ENCODE data around the gene HSPA5.
A peak's percentile ranks its signal among the peaks of the same experiment; 100 is the strongest.
"Not testable (repeated sequence)": the region's sequence is repeated elsewhere in the genome, so short reads cannot be mapped to it uniquely, and the experiment has no call there.

HSPA5 gene

GRCh38 chr9:125241000-125241862 is at the start of gene HSPA5:
Gene HSPA5, minus strand, starts transcription at chr9:125241343. Its CDS starts 217 bp downstream, at chr9:125241126.
- Histone ChIP-seq H3K9me3 (ENCODE audit: control insufficient read depth, insufficient read depth, low read length) (no peaks in the 10 kb centered on the region), H3K27me3 (ENCODE audit: control insufficient read depth, insufficient read depth, low read length) (no peaks in the 10 kb centered on the region), H3K4me1 (ENCODE audit: control insufficient read depth, insufficient read depth, low read length) (peaks cover 3% of the 10 kb centered on the region), H3K4me3 (ENCODE audit: low read depth, low read length) (peak within 1 kb of the TSS; percentile 99), H3K36me3 (ENCODE audit: control insufficient read depth, insufficient read depth, low read length) (peaks cover 34% of the 10 kb centered on the region), H3K9ac (ENCODE audit: low read depth, low read length) (peak within 1 kb of the TSS; percentile 97)

GRCh38 chr9:125286935-125287433 is 45.8 kb upstream of the HSPA5 start:
- H3K9me3 ChIP-seq (ENCODE audit: control insufficient read depth, insufficient read depth, low read length); H3K4me3 ChIP-seq (ENCODE audit: low read depth, low read length); H3K4me1 ChIP-seq (ENCODE audit: control insufficient read depth, insufficient read depth, low read length); H3K36me3 ChIP-seq (ENCODE audit: control insufficient read depth, insufficient read depth, low read length); H3K9ac ChIP-seq (ENCODE audit: low read depth, low read length); H3K27me3 ChIP-seq (ENCODE audit: control insufficient read depth, insufficient read depth, low read length): not testable (repeated sequence)

GRCh38 chr9:125284855-125285254 is 43.7 kb upstream of the HSPA5 start:
- Histone ChIP-seq H3K4me3 (ENCODE audit: low read depth, low read length) (no peak overlapping the region), H3K9me3 (ENCODE audit: control insufficient read depth, insufficient read depth, low read length) (no peaks in the 10 kb centered on the region), H3K27me3 (ENCODE audit: control insufficient read depth, insufficient read depth, low read length) (no peaks in the 10 kb centered on the region), H3K4me1 (ENCODE audit: control insufficient read depth, insufficient read depth, low read length) (no peaks in the 10 kb centered on the region), H3K9ac (ENCODE audit: low read depth, low read length) (no peak overlapping the region), H3K36me3 (ENCODE audit: control insufficient read depth, insufficient read depth, low read length) (no peaks in the 10 kb centered on the region)

GRCh38 chr9:125280945-125281344 is 39.8 kb upstream of the HSPA5 start:
- Histone ChIP-seq H3K4me3 (ENCODE audit: low read depth, low read length) (no peak overlapping the region), H3K27me3 (ENCODE audit: control insufficient read depth, insufficient read depth, low read length) (no peaks in the 10 kb centered on the region), H3K9me3 (ENCODE audit: control insufficient read depth, insufficient read depth, low read length) (no peaks in the 10 kb centered on the region), H3K36me3 (ENCODE audit: control insufficient read depth, insufficient read depth, low read length) (no peaks in the 10 kb centered on the region), H3K4me1 (ENCODE audit: control insufficient read depth, insufficient read depth, low read length) (no peaks in the 10 kb centered on the region), H3K9ac (ENCODE audit: low read depth, low read length) (no peak overlapping the region)

- H3K4me1 ChIP-seq (ENCODE audit: control insufficient read depth, insufficient read depth, low read length): peaks cover 10% of the 10 kb centered on the region
- H3K9ac ChIP-seq (ENCODE audit: low read depth, low read length): no peak overlapping the region
- no peaks in the 10 kb centered on the region for H3K36me3 ChIP-seq (ENCODE audit: control insufficient read depth, insufficient read depth, low read length)
- H3K4me3 ChIP-seq (ENCODE audit: low read depth, low read length): no peak overlapping the region
- H3K9me3 ChIP-seq (ENCODE audit: control insufficient read depth, insufficient read depth, low read length): no peaks in the 10 kb centered on the region
- H3K27me3 ChIP-seq (ENCODE audit: control insufficient read depth, insufficient read depth, low read length): no peaks in the 10 kb centered on the region
Measured at GRCh38 chr9:125277411-125277810, 36.3 kb upstream of the HSPA5 start.

GRCh38 chr9:125276771-125277170 is 35.6 kb upstream of the HSPA5 start:
- Histone ChIP-seq H3K27me3 (ENCODE audit: control insufficient read depth, insufficient read depth, low read length) (no peaks in the 10 kb centered on the region), H3K4me1 (ENCODE audit: control insufficient read depth, insufficient read depth, low read length) (peaks cover 13% of the 10 kb centered on the region)

GRCh38 chr9:125272697-125273096 is 31.6 kb upstream of the HSPA5 start:
- Histone ChIP-seq H3K4me3 (ENCODE audit: low read depth, low read length) (no peak overlapping the region), H3K9me3 (ENCODE audit: control insufficient read depth, insufficient read depth, low read length) (no peaks in the 10 kb centered on the region), H3K4me1 (ENCODE audit: control insufficient read depth, insufficient read depth, low read length) (peaks cover 17% of the 10 kb centered on the region), H3K27me3 (ENCODE audit: control insufficient read depth, insufficient read depth, low read length) (no peaks in the 10 kb centered on the region), H3K9ac (ENCODE audit: low read depth, low read length) (no peak overlapping the region), H3K36me3 (ENCODE audit: control insufficient read depth, insufficient read depth, low read length) (no peaks in the 10 kb centered on the region)

More at GRCh38 chr9:125276771-125277170, 35.6 kb upstream of the HSPA5 start:
- Histone ChIP-seq H3K9me3 (ENCODE audit: control insufficient read depth, insufficient read depth, low read length) (no peaks in the 10 kb centered on the region), H3K9ac (ENCODE audit: low read depth, low read length) (no peak overlapping the region), H3K4me3 (ENCODE audit: low read depth, low read length) (no peak overlapping the region), H3K36me3 (ENCODE audit: control insufficient read depth, insufficient read depth, low read length) (no peaks in the 10 kb centered on the region)

GRCh38 chr9:125271081-125271480 is 29.9 kb upstream of the HSPA5 start:
- H3K36me3 ChIP-seq (ENCODE audit: control insufficient read depth, insufficient read depth, low read length): no peaks in the 10 kb centered on the region
- H3K9ac ChIP-seq (ENCODE audit: low read depth, low read length): no peak overlapping the region
- no peak overlapping the region for H3K4me3 ChIP-seq (ENCODE audit: low read depth, low read length)
- H3K27me3 ChIP-seq (ENCODE audit: control insufficient read depth, insufficient read depth, low read length): no peaks in the 10 kb centered on the region
- peaks cover 17% of the 10 kb centered on the region for H3K4me1 ChIP-seq (ENCODE audit: control insufficient read depth, insufficient read depth, low read length)
- no peaks in the 10 kb centered on the region for H3K9me3 ChIP-seq (ENCODE audit: control insufficient read depth, insufficient read depth, low read length)

GRCh38 chr9:125269014-125269397 is 27.9 kb upstream of the HSPA5 start:
- no peaks in the 10 kb centered on the region for H3K36me3 ChIP-seq (ENCODE audit: control insufficient read depth, insufficient read depth, low read length)
- no peak overlapping the region for H3K9ac ChIP-seq (ENCODE audit: low read depth, low read length)
- H3K27me3 ChIP-seq (ENCODE audit: control insufficient read depth, insufficient read depth, low read length): no peaks in the 10 kb centered on the region
- H3K4me3 ChIP-seq (ENCODE audit: low read depth, low read length): no peak overlapping the region
- no peaks in the 10 kb centered on the region for H3K9me3 ChIP-seq (ENCODE audit: control insufficient read depth, insufficient read depth, low read length)
- H3K4me1 ChIP-seq (ENCODE audit: control insufficient read depth, insufficient read depth, low read length): peaks cover 17% of the 10 kb centered on the region

- Histone ChIP-seq H3K4me1 (ENCODE audit: control insufficient read depth, insufficient read depth, low read length) (peaks cover 17% of the 10 kb centered on the region), H3K36me3 (ENCODE audit: control insufficient read depth, insufficient read depth, low read length) (no peaks in the 10 kb centered on the region), H3K27me3 (ENCODE audit: control insufficient read depth, insufficient read depth, low read length) (no peaks in the 10 kb centered on the region), H3K9me3 (ENCODE audit: control insufficient read depth, insufficient read depth, low read length) (no peaks in the 10 kb centered on the region), H3K4me3 (ENCODE audit: low read depth, low read length) (no peak overlapping the region), H3K9ac (ENCODE audit: low read depth, low read length) (no peak overlapping the region)
Measured at GRCh38 chr9:125268394-125269013, 27.4 kb upstream of the HSPA5 start.

GRCh38 chr9:125264068-125264467 is 22.9 kb upstream of the HSPA5 start:
- H3K4me3 ChIP-seq (ENCODE audit: low read depth, low read length); H3K27me3 ChIP-seq (ENCODE audit: control insufficient read depth, insufficient read depth, low read length): not testable (repeated sequence)

More at GRCh38 chr9:125264068-125264467, 22.9 kb upstream of the HSPA5 start:
- H3K9ac ChIP-seq (ENCODE audit: low read depth, low read length); H3K9me3 ChIP-seq (ENCODE audit: control insufficient read depth, insufficient read depth, low read length); H3K4me1 ChIP-seq (ENCODE audit: control insufficient read depth, insufficient read depth, low read length); H3K36me3 ChIP-seq (ENCODE audit: control insufficient read depth, insufficient read depth, low read length): not testable (repeated sequence)
